CD4-positive, CD25-positive, alpha-beta regulatory T cell (primary cell): ENCODE results near the gene GAS6. TPM values are rescaled to one million over a fixed set of nuclear protein-coding genes. Genes with fewer than 3 reads are reported as not detected.
"Not testable (repeated sequence)": the region's sequence is repeated elsewhere in the genome, so short reads cannot be mapped to it uniquely, and the experiment has no call there.

Experiments used
- ATAC-seq, 2 donors: fragments of 150-1000 bp; cut with Tn5 transposase; one replicate each; pipeline ENCODE4 v1.10.0; 2021; ENCODE audit warnings: low read depth in 2 of 2, moderate number of reproducible peaks in 2 of 2, moderate library complexity in 1 of 2
- DNase-seq, 3 donors: peaks; one replicate each; pipeline versions ENCODE4 v3.0.0 to v3.0.0-alpha.2; 2012 to 2022; ENCODE audit warnings: mixed read lengths in 1 of 3
- H3K27ac ChIP-seq: one replicate; pipeline ENCODE4 v1.7.0; 2013; ENCODE audit warnings: mild to moderate bottlenecking, low read length; ENCODE audit not compliant: insufficient read depth, poor library complexity, severe bottlenecking
- H3K27me3 ChIP-seq: one replicate; pipeline ENCODE4 v1.7.0; 2013; ENCODE audit warnings: low read length; ENCODE audit not compliant: control insufficient read depth, insufficient read depth
- H3K36me3 ChIP-seq: one replicate; pipeline ENCODE4 v1.7.0; 2013; ENCODE audit warnings: mild to moderate bottlenecking, low read length, moderate library complexity; ENCODE audit not compliant: control insufficient read depth, insufficient read depth
- H3K4me1 ChIP-seq: 2 replicates; pipeline ENCODE4 v1.7.0; 2013; ENCODE audit warnings: mild to moderate bottlenecking, low read length; ENCODE audit not compliant: insufficient read depth, control insufficient read depth, poor library complexity, severe bottlenecking
- H3K4me3 ChIP-seq: one replicate; pipeline ENCODE4 v1.7.0; 2013; ENCODE audit warnings: low read depth, mild to moderate bottlenecking, low read length, moderate library complexity
- H3K9me3 ChIP-seq, 2 experiments: 1 replicate in 1 of 2; 2 replicates in 1 of 2; pipeline ENCODE4 v1.7.0; 2013; ENCODE audit warnings: low read length in 2 of 2, mild to moderate bottlenecking in 1 of 2, moderate library complexity in 1 of 2; ENCODE audit not compliant: control insufficient read depth in 2 of 2
- H3K27ac Mint-ChIP-seq, 3 donors: one replicate each; pipeline ENCODE4 v1.8.0; 2020 to 2022; ENCODE audit warnings: mild to moderate bottlenecking in 3 of 3, mixed read lengths in 3 of 3, moderate library complexity in 2 of 3
- H3K27me3 Mint-ChIP-seq: one replicate; pipeline ENCODE4 v1.8.0; 2022; ENCODE audit warnings: mild to moderate bottlenecking, mixed read lengths
- H3K36me3 Mint-ChIP-seq: one replicate; pipeline ENCODE4 v1.8.0; 2020; ENCODE audit warnings: mixed read lengths
- H3K4me1 Mint-ChIP-seq, 4 donors: one replicate each; pipeline ENCODE4 v1.8.0; 2020 to 2022; ENCODE audit warnings: mixed read lengths in 4 of 4, mild to moderate bottlenecking in 1 of 4
- H3K4me3 Mint-ChIP-seq, 4 donors: one replicate each; pipeline ENCODE4 v1.8.0; 2020 to 2022; ENCODE audit warnings: mild to moderate bottlenecking in 4 of 4, mixed read lengths in 4 of 4, moderate library complexity in 3 of 4
- H3K9me3 Mint-ChIP-seq, 7 donors: one replicate each; pipeline ENCODE4 v1.8.0; 2020 to 2022; ENCODE audit warnings: mixed read lengths in 7 of 7, mild to moderate bottlenecking in 3 of 7, moderate library complexity in 2 of 7
- polyA plus RNA-seq, 4 donors: library from polyadenylated mRNA; unstranded; fragments of 300-500 nt; fragmentation: Illumina TruSeq; gene quantifications; one replicate each; pipeline ENCODE4 v1.2.3, GENCODE V29; 2021
- total RNA-seq: library from RNA; stranded (reverse); gene quantifications from one replicate; pipeline ENCODE4 v1.2.3, GENCODE V29; 2022

Gene GAS6
- total and polyA plus RNA-seq, 5 donors from 2014 or later = 0.29 to 2.8 (median 0.34) TPM; not detected in 2

- Histone ChIP-seq H3K4me3 (no peak overlapping the region), H3K4me1 (no peaks in the 10 kb centered on the region), H3K9me3 (no peaks in the 10 kb centered on the region), H3K36me3 (no peaks in the 10 kb centered on the region), H3K27ac (no peak overlapping the region), H3K27me3 (no peaks in the 10 kb centered on the region)
- DNase-seq (no peak), ATAC-seq (no peak)
- H3K27me3 Mint-ChIP-seq = no peaks in the 10 kb centered on the region
- H3K4me1 Mint-ChIP-seq = no peaks in the 10 kb centered on the region
- H3K36me3 Mint-ChIP-seq = no peaks in the 10 kb centered on the region
- no peak overlapping the region for H3K4me3 Mint-ChIP-seq
- no peak overlapping the region for H3K27ac Mint-ChIP-seq
- no peaks in the 10 kb centered on the region for H3K9me3 Mint-ChIP-seq
Measured at GRCh38 chr13:113831061-113831460, 32.8 kb downstream of the GAS6 start.

- not testable (repeated sequence) for H3K4me3 Mint-ChIP-seq, H3K4me1 Mint-ChIP-seq, DNase-seq, H3K4me3 ChIP-seq, ATAC-seq, H3K27me3 ChIP-seq, H3K36me3 ChIP-seq, H3K27ac ChIP-seq, H3K27me3 Mint-ChIP-seq, H3K9me3 Mint-ChIP-seq, H3K9me3 ChIP-seq, H3K36me3 Mint-ChIP-seq, H3K4me1 ChIP-seq, H3K27ac Mint-ChIP-seq
Measured at GRCh38 chr13:113830426-113830950, 33.4 kb downstream of the GAS6 start.

- Mint-ChIP-seq H3K36me3 (peaks cover 4% of the 10 kb centered on the region), H3K4me3 (no peak overlapping the region), H3K9me3 (no peaks in the 10 kb centered on the region), H3K27ac (no peak overlapping the region), H3K27me3 (no peaks in the 10 kb centered on the region), H3K4me1 (no peaks in the 10 kb centered on the region)
- no peak overlapping the region for H3K4me3 ChIP-seq
- H3K36me3 ChIP-seq = no peaks in the 10 kb centered on the region
- H3K4me1 ChIP-seq = no peaks in the 10 kb centered on the region
- H3K27me3 ChIP-seq = no peaks in the 10 kb centered on the region
- H3K9me3 ChIP-seq = no peaks in the 10 kb centered on the region
- ATAC-seq (no peak), DNase-seq (no peak)
- no peak overlapping the region for H3K27ac ChIP-seq
Measured at GRCh38 chr13:113828282-113828825, 35.5 kb downstream of the GAS6 start.

- no peaks in the 10 kb centered on the region for H3K27me3 Mint-ChIP-seq
- Histone ChIP-seq H3K36me3 (no peaks in the 10 kb centered on the region), H3K4me1 (no peaks in the 10 kb centered on the region), H3K27ac (no peak overlapping the region), H3K4me3 (no peak overlapping the region), H3K9me3 (no peaks in the 10 kb centered on the region), H3K27me3 (no peaks in the 10 kb centered on the region)
- no peak overlapping the region for H3K27ac Mint-ChIP-seq
- no peak for ATAC-seq
- H3K4me3 Mint-ChIP-seq = no peak overlapping the region
- no peak for DNase-seq
- H3K36me3 Mint-ChIP-seq = peaks cover 4% of the 10 kb centered on the region
- no peaks in the 10 kb centered on the region for H3K9me3 Mint-ChIP-seq
- no peaks in the 10 kb centered on the region for H3K4me1 Mint-ChIP-seq
Measured at GRCh38 chr13:113827021-113827420, 36.9 kb downstream of the GAS6 start.

- H3K9me3 ChIP-seq, H3K4me1 Mint-ChIP-seq, H3K4me3 ChIP-seq, DNase-seq, H3K4me1 ChIP-seq, H3K27me3 Mint-ChIP-seq, ATAC-seq, H3K27me3 ChIP-seq, H3K36me3 Mint-ChIP-seq, H3K27ac ChIP-seq, H3K4me3 Mint-ChIP-seq, H3K36me3 ChIP-seq, H3K27ac Mint-ChIP-seq, H3K9me3 Mint-ChIP-seq: not testable (repeated sequence)
Measured at GRCh38 chr13:113826446-113826845, 37.4 kb downstream of the GAS6 start.

GRCh38 chr13:113825841-113826240 is 38.0 kb downstream of the GAS6 start:
- H3K36me3 ChIP-seq = no peaks in the 10 kb centered on the region
- DNase-seq (no peak), ATAC-seq (no peak)
- H3K4me1 Mint-ChIP-seq = no peaks in the 10 kb centered on the region
- no peak overlapping the region for H3K4me3 Mint-ChIP-seq
- H3K4me3 ChIP-seq = no peak overlapping the region
- no peaks in the 10 kb centered on the region for H3K9me3 Mint-ChIP-seq
- H3K9me3 ChIP-seq = no peaks in the 10 kb centered on the region
- H3K27me3 ChIP-seq = no peaks in the 10 kb centered on the region
- H3K4me1 ChIP-seq = no peaks in the 10 kb centered on the region
- H3K27ac ChIP-seq = no peak overlapping the region
- H3K36me3 Mint-ChIP-seq = peaks cover 4% of the 10 kb centered on the region
- no peaks in the 10 kb centered on the region for H3K27me3 Mint-ChIP-seq
- H3K27ac Mint-ChIP-seq = no peak overlapping the region

- peak overlapping the region in 1 of 3 donors; percentile 9 for H3K27ac Mint-ChIP-seq
- H3K4me1 ChIP-seq = no peaks in the 10 kb centered on the region
- no peak for ATAC-seq
Measured at GRCh38 chr13:113823771-113824170, 40.1 kb downstream of the GAS6 start.

GRCh38 chr13:113822956-113823744 is 40.7 kb downstream of the GAS6 start:
- no peak for DNase-seq
- H3K4me3 ChIP-seq = no peak overlapping the region
- Mint-ChIP-seq H3K36me3 (peaks cover 4% of the 10 kb centered on the region), H3K27me3 (no peaks in the 10 kb centered on the region), H3K4me3 (no peak overlapping the region), H3K4me1 (no peaks in the 10 kb centered on the region), H3K9me3 (no peaks in the 10 kb centered on the region), H3K27ac (peak overlapping the region in 1 of 3 donors; percentile 9)
- H3K27me3 ChIP-seq = no peaks in the 10 kb centered on the region
- H3K36me3 ChIP-seq = no peaks in the 10 kb centered on the region
- no peak for ATAC-seq
- H3K4me1 ChIP-seq = no peaks in the 10 kb centered on the region
- H3K9me3 ChIP-seq = no peaks in the 10 kb centered on the region
- no peak overlapping the region for H3K27ac ChIP-seq

More at GRCh38 chr13:113823771-113824170, 40.1 kb downstream of the GAS6 start:
- no peak overlapping the region for H3K4me3 Mint-ChIP-seq
- H3K27me3 Mint-ChIP-seq = no peaks in the 10 kb centered on the region
- no peaks in the 10 kb centered on the region for H3K9me3 Mint-ChIP-seq
- Histone ChIP-seq H3K9me3 (no peaks in the 10 kb centered on the region), H3K27ac (no peak overlapping the region), H3K4me3 (no peak overlapping the region), H3K36me3 (no peaks in the 10 kb centered on the region), H3K27me3 (no peaks in the 10 kb centered on the region)
- H3K36me3 Mint-ChIP-seq = peaks cover 4% of the 10 kb centered on the region
- no peak for DNase-seq
- H3K4me1 Mint-ChIP-seq = no peaks in the 10 kb centered on the region
